ENCODE results near the gene SLC35F1. TPM values are rescaled to one million over a fixed set of nuclear protein-coding genes. Genes with fewer than 3 reads are reported as not detected.

SLC35F1 gene
- total RNA-seq, 2 donors from 2014 or later, result 1.1 to 1.3 TPM

DNA sequence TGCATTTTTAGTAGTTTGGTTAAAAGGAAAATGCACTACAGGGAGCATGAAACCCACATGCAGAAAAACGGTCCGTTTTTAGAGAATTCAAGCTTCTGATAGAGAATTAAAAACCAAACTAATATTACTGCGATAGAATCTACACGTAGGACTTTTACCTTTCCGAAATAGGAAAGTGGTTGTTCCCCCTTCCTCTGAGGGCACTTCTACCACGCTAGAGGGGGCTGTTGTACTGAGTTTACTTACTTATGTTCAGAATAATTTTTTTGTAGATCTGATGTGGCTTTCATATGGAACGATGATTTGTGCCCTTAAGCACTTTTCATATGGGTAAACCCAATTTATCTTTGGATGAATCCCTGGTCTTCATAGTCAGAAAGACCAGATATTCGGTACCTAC is 376.7 kb downstream of the SLC35F1 start:
- TF ChIP-seq, protein P1, sequence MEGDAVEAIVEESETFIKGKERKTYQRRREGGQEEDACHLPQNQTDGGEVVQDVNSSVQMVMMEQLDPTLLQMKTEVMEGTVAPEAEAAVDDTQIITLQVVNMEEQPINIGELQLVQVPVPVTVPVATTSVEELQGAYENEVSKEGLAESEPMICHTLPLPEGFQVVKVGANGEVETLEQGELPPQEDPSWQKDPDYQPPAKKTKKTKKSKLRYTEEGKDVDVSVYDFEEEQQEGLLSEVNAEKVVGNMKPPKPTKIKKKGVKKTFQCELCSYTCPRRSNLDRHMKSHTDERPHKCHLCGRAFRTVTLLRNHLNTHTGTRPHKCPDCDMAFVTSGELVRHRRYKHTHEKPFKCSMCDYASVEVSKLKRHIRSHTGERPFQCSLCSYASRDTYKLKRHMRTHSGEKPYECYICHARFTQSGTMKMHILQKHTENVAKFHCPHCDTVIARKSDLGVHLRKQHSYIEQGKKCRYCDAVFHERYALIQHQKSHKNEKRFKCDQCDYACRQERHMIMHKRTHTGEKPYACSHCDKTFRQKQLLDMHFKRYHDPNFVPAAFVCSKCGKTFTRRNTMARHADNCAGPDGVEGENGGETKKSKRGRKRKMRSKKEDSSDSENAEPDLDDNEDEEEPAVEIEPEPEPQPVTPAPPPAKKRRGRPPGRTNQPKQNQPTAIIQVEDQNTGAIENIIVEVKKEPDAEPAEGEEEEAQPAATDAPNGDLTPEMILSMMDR (IDR thresholded peaks at IDR 0.05), result peak; percentile 57 to 82
- H3K4me3 ChIP-seq, result no peak overlapping the region
- H3K9me3 ChIP-seq, result no peaks in the 10 kb centered on the region
- no peak for DNase-seq (ENCODE audit: low spot score)
- H3K27me3 ChIP-seq, result no peaks in the 10 kb centered on the region
- H3K27ac ChIP-seq, result peak overlapping the region in 1 of 2 donors; percentile 33
- peaks cover 0 to 13% of the 10 kb centered on the region in 2 donors for H3K4me1 ChIP-seq
- H3K36me3 ChIP-seq, result no peaks in the 10 kb centered on the region

DNA sequence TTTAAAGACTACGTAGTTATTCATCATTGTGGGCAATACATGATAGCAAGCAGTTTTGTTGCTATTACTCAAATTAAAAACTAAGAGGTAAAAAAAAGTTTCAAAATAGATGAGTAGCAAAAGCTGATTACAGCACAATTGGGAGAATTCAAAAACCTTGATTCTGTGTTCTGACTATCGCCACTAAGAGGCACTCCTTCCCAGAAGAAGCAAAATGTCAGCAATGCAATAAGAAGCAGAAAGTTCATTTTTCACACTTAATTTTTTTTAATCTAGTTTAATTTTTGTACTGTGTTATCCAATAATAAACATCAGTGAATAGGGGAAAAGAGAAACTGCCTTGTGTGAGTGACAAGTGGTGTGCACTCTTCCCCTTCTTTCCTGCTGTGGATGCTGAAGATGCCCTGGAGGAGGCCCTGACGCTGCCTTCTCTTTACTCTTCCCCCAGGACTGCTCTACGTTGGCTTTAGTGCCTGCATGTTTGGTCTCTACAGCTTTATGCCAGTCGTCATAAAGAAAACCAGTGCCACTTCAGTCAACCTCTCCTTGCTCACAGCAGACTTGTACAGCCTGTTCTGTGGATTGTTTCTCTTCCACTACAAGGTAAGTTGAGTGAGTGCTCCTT is 377.8 kb downstream of the SLC35F1 start:
- Histone ChIP-seq H3K4me1 (peaks cover 0 to 13% of the 10 kb centered on the region in 2 donors), H3K27ac (peak overlapping the region; percentile 29 to 71), H3K27me3 (no peaks in the 10 kb centered on the region), H3K4me3 (no peak overlapping the region), H3K36me3 (no peaks in the 10 kb centered on the region), H3K9me3 (no peaks in the 10 kb centered on the region)
- TF ChIP-seq, protein P1 (IDR thresholded peaks at IDR 0.05), result peak in 1 of 2 donors; percentile 71
- no peak for DNase-seq (ENCODE audit: low spot score)

DNA sequence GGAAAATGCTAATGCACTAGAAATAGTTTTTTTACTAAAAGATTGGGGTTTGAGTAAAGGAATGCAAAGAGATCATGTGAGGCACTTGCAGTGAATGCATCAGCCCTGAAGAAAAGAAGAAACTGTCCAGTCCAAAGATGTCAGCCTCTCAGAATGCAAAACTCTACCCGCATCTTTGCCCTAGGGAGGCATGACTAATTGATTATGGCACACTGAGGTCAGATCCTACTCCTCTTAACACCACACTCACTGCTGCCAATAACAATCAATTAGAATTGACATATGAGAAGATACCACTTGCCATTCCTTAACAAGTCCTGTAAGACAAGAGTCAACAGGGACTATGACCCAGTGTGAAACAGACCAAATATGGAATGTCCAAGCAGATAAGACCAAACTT is 378.7 kb downstream of the SLC35F1 start:
- peak overlapping the region; percentile 29 to 71 for H3K27ac ChIP-seq
- H3K9me3 ChIP-seq, result no peaks in the 10 kb centered on the region
- no peaks in the 10 kb centered on the region for H3K36me3 ChIP-seq
- H3K4me3 ChIP-seq, result no peak overlapping the region
- TF ChIP-seq, protein P1 (IDR thresholded peaks at IDR 0.05), result no peak
- DNase-seq (ENCODE audit: low spot score), result no peak
- H3K4me1 ChIP-seq, result peaks cover 0 to 13% of the 10 kb centered on the region in 2 donors
- no peaks in the 10 kb centered on the region for H3K27me3 ChIP-seq

DNA sequence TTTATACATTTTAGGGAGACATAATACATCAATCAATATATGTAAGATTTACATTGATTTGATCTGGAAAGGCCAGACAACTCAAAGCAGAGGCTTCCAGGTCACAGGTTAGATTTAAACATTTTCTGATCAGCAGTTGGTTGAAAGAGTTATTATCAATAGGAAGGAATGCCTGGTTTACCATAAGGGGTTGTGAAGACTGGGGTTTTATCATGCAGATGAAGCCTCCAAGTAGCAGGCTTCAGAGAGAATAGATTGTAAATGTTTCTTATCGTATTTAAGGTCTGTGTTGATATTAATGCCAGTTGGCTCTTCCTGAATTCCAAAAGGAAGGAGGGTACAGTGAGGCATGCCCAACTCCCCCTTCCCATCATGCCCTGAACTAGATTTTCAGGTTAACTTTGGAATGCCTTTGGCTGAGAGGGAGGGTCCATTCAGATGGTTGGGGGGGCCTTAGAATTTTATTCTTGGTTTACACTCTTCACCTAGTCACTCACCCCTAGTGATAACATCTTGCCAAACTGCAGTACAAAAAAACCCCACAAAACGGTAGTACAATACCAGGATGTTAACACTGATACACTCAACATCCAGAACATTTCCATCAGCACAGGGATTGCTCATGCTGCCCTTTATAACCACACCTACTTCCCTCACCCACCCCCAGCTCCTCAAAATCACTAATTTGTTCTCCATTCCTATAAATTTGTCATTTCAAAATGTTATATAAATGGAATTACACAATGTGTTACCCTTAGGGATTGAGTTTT is 381.5 kb downstream of the SLC35F1 start:
- H3K4me1 ChIP-seq, result peaks cover 0 to 13% of the 10 kb centered on the region in 2 donors
- no peaks in the 10 kb centered on the region for H3K27me3 ChIP-seq
- TF ChIP-seq, protein P1 (IDR thresholded peaks at IDR 0.05), result peak in 1 of 2 donors; percentile 54
- no peak for DNase-seq (ENCODE audit: low spot score)
- no peak overlapping the region for H3K4me3 ChIP-seq
- H3K9me3 ChIP-seq, result no peaks in the 10 kb centered on the region
- peak overlapping the region; percentile 11 to 15 for H3K27ac ChIP-seq
- no peaks in the 10 kb centered on the region for H3K36me3 ChIP-seq

DNA sequence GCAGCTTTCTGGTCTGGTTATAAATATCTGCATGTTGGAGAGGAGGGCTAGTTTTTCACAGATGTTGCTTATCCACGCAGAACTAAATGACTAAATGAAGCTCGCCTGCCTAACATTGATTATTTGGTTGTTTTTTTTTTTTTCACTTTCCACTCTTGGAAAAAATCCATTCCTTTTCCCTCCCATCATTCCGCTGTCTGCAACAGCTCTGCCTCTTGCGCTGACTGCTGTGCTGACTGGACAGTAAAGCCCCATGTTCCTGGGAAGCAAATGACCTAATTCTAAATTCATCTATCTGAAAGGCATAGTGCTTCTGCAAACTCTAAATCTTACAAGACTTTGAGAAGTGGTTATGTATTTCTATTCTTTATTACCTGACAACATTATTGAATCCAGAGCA is 385.5 kb downstream of the SLC35F1 start:
- Histone ChIP-seq H3K27me3 (no peaks in the 10 kb centered on the region), H3K9me3 (no peaks in the 10 kb centered on the region), H3K36me3 (no peaks in the 10 kb centered on the region), H3K4me3 (no peak overlapping the region), H3K4me1 (peaks cover 0 to 20% of the 10 kb centered on the region in 2 donors), H3K27ac (peak overlapping the region; percentile 59 to 89)
- TF ChIP-seq, protein P1 (IDR thresholded peaks at IDR 0.05), result no peak
- DNase-seq (ENCODE audit: low spot score), result no peak
